ENCODE results near the gene WBP2. TPM values are rescaled to one million over a fixed set of nuclear protein-coding genes. Genes with fewer than 3 reads are reported as not detected.

WBP2 gene
- total and polyA plus RNA-seq, 9 of the 15 experiments (the other 6 are each of a cell fraction or from before 2014, with no cell fraction given) = 2.2 to 74.3 (median 20.0) TPM

DNA sequence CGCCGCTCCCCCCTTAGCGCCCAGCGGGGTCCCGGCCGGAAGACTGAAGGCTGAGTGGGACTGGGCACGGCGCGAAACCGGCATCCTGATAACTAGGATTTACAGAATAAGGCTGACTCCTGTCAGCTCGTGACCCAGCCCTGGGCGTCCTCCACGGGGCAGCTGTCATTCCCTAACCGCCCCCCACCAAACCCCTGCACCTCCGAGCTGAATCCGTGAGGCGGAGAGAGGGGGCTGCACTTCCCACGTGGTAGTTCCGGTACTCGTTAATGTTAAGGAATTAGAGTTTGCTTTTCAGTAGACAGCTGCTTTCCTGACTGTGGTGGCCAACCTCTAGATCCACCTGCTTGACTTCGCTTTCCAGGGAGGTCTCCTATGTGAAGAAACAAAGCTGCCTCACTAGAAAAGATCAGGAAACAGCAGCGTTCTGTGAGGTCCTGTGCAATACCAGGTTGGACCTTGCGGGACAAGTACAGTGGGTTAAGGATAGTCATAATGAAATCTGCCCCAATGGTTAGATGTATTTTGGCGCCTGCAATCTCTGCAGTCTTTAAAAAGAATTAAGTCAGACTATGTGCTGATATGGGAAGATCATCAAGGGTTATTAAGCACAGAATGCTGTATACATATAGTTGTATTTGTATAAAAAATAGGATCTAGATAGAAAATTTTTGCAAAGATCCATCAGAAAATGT lies 1.1 kb upstream of the WBP2 start (continued):
- TF ChIP-seq, protein P1, sequence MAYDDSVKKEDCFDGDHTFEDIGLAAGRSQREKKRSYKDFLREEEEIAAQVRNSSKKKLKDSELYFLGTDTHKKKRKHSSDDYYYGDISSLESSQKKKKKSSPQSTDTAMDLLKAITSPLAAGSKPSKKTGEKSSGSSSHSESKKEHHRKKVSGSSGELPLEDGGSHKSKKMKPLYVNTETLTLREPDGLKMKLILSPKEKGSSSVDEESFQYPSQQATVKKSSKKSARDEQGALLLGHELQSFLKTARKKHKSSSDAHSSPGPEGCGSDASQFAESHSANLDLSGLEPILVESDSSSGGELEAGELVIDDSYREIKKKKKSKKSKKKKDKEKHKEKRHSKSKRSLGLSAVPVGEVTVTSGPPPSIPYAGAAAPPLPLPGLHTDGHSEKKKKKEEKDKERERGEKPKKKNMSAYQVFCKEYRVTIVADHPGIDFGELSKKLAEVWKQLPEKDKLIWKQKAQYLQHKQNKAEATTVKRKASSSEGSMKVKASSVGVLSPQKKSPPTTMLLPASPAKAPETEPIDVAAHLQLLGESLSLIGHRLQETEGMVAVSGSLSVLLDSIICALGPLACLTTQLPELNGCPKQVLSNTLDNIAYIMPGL (CRISPR knock-in tag; IDR thresholded peaks at IDR 0.05) = 0 out of 2 replicates have a peak, but pooled peaks have one; percentile 9
- TF ChIP-seq POLR2AphosphoS2 (IDR thresholded peaks at IDR 0.05; ENCODE audit: low read length) (peak; percentile 54), ZNF431 (CRISPR knock-in tag; IDR thresholded peaks at IDR 0.05) (peak; percentile 49; the same call in 1 of the 2 replicates), ZC3H4 (CRISPR knock-in tag; IDR thresholded peaks at IDR 0.05; ENCODE audit: borderline replicate concordance) (peak; percentile 9; the same call in 1 of the 2 replicates), MAZ (CRISPR knock-in tag; conservative IDR thresholded peaks at IDR 0.05 in 1 of 2, IDR thresholded peaks at IDR 0.05 in 1 of 2) (peak in 1 of 2 experiments; percentile 64; a peak in 2 of 4 replicates), MTA2 (IDR thresholded peaks at IDR 0.05; ENCODE audit: low read depth) (no peak), KDM5B (IDR thresholded peaks at IDR 0.05; ENCODE audit: insufficient replicate concordance, low read depth, low read length) (peak; percentile 48), ZNF551 (CRISPR knock-in tag; IDR thresholded peaks at IDR 0.05) (no peak), SP1 (CRISPR knock-in tag; IDR thresholded peaks at IDR 0.05) (no peak), KDM1A (IDR thresholded peaks at IDR 0.05) (peak; percentile 41 to 49; a peak in 1 of 4 replicates), CBFA2T3 (IDR thresholded peaks at IDR 0.05) (peak; percentile 17; the same call in 1 of the 2 replicates), FOXA3 (CRISPR knock-in tag; conservative IDR thresholded peaks at IDR 0.05 in 1 of 2, IDR thresholded peaks at IDR 0.05 in 1 of 2) (no peak), SUPT5H (IDR thresholded peaks at IDR 0.05) (0 out of 2 replicates have a peak, but pooled peaks have one; percentile 29), DPF2 (IDR thresholded peaks at IDR 0.05) (peak; percentile 45; the same call in 1 of the 2 replicates), SMAD1 (IDR thresholded peaks at IDR 0.05; ENCODE audit: low read depth, low read length, partially characterized antibody) (peak; percentile 6), ZBTB1 (CRISPR knock-in tag; IDR thresholded peaks at IDR 0.05; ENCODE audit: borderline replicate concordance, low read depth) (peak; percentile 59; the same call in 1 of the 2 replicates), PHB (CRISPR knock-in tag; IDR thresholded peaks at IDR 0.05) (0 out of 2 replicates have a peak, but pooled peaks have one; percentile 12), POLR2A (conservative IDR thresholded peaks at IDR 0.05) (0 out of 2 replicates have a peak, but pooled peaks have one; percentile 15), EP400 (IDR thresholded peaks at IDR 0.05) (peak; percentile 71), NCOR1 (IDR thresholded peaks at IDR 0.05) (0 out of 2 replicates have a peak, but pooled peaks have one; percentile 5), GATAD2A (IDR thresholded peaks at IDR 0.05) (0 out of 2 replicates have a peak, but pooled peaks have one; percentile 47)
- TF ChIP-seq, protein P2, sequence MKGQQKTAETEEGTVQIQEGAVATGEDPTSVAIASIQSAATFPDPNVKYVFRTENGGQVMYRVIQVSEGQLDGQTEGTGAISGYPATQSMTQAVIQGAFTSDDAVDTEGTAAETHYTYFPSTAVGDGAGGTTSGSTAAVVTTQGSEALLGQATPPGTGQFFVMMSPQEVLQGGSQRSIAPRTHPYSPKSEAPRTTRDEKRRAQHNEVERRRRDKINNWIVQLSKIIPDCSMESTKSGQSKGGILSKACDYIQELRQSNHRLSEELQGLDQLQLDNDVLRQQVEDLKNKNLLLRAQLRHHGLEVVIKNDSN (CRISPR knock-in tag; IDR thresholded peaks at IDR 0.05) = peak; percentile 49
- TF ChIP-seq, protein P3, sequence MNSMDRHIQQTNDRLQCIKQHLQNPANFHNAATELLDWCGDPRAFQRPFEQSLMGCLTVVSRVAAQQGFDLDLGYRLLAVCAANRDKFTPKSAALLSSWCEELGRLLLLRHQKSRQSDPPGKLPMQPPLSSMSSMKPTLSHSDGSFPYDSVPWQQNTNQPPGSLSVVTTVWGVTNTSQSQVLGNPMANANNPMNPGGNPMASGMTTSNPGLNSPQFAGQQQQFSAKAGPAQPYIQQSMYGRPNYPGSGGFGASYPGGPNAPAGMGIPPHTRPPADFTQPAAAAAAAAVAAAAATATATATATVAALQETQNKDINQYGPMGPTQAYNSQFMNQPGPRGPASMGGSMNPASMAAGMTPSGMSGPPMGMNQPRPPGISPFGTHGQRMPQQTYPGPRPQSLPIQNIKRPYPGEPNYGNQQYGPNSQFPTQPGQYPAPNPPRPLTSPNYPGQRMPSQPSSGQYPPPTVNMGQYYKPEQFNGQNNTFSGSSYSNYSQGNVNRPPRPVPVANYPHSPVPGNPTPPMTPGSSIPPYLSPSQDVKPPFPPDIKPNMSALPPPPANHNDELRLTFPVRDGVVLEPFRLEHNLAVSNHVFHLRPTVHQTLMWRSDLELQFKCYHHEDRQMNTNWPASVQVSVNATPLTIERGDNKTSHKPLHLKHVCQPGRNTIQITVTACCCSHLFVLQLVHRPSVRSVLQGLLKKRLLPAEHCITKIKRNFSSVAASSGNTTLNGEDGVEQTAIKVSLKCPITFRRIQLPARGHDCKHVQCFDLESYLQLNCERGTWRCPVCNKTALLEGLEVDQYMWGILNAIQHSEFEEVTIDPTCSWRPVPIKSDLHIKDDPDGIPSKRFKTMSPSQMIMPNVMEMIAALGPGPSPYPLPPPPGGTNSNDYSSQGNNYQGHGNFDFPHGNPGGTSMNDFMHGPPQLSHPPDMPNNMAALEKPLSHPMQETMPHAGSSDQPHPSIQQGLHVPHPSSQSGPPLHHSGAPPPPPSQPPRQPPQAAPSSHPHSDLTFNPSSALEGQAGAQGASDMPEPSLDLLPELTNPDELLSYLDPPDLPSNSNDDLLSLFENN (IDR thresholded peaks at IDR 0.05; ENCODE audit: low read depth in 2 of 2, low read length in 2 of 2) = no peak

Data from K562 (cell line).